IMR-90 (cell line): Measurements from ENCODE around the gene PDLIM5. TPM values are rescaled to one million over a fixed set of nuclear protein-coding genes. Genes with fewer than 3 reads are reported as not detected.
A peak's percentile ranks its signal among the peaks of the same experiment; 100 is the strongest.

Experiments used
- ATAC-seq: fragments of 200-7000 bp; cut with Tn5 transposase; 2 replicates; pipeline ENCODE4 v1.9.1; 2020; ENCODE audit warnings: low read depth, mild to moderate bottlenecking, moderate library complexity
- BruUV-seq: library from RNA; stranded (reverse); fragments of 400-500 nt; replicated peaks from 2 replicates; lab custom pipeline; 2021; lab: Mats Ljungman, UMichigan
- CTCF ChIA-PET: fragments of 300-600 bp; formaldehyde crosslinking; extraction: SDS; loops from one replicate; lab custom pipeline; 2021; ENCODE audit warnings: antibody characterized with exemption; lab: Yijun Ruan, JAX
- POLR2A ChIA-PET: fragments of 300-600 bp; sonication (Branson Sonifier 250); formaldehyde crosslinking; loops from one replicate; lab custom pipeline; 2022; ENCODE audit warnings: antibody characterized with exemption; ENCODE audit not compliant: unreplicated experiment; lab: Charles Lee
- DNase-seq: peaks from one replicate; pipeline ENCODE4 v3.0.0; 2013
- H2AFZ ChIP-seq: replicated peaks from 2 replicates; pipeline ENCODE3; 2013; ENCODE audit warnings: low read length, mild to moderate bottlenecking; ENCODE audit not compliant: poor library complexity
- H2AK5ac ChIP-seq: 2 replicates; pipeline ENCODE4 v1.6.1; 2013; ENCODE audit warnings: low read depth, low read length, inconsistent platforms
- H2AK9ac ChIP-seq: replicated peaks from 2 replicates; pipeline ENCODE3; 2013; ENCODE audit warnings: mild to moderate bottlenecking, low read depth, low read length, moderate library complexity; ENCODE audit not compliant: poor library complexity
- H2BK120ac ChIP-seq: 2 replicates; pipeline ENCODE4 v1.6.1; 2013; ENCODE audit warnings: low read depth, low read length, inconsistent platforms
- H2BK15ac ChIP-seq: 3 replicates; pipeline ENCODE4 v1.6.1; 2013; ENCODE audit warnings: low read depth, low read length, inconsistent platforms
- H2BK20ac ChIP-seq: 2 replicates; pipeline ENCODE4 v1.6.1; 2013; ENCODE audit warnings: low read depth, mild to moderate bottlenecking, inconsistent platforms, low read length, moderate library complexity
- H2BK5ac ChIP-seq: 2 replicates; pipeline ENCODE4 v1.6.1; 2013; ENCODE audit warnings: mild to moderate bottlenecking, low read depth, low read length, inconsistent platforms; ENCODE audit not compliant: poor library complexity, severe bottlenecking
- H3K14ac ChIP-seq: replicated peaks from 2 replicates; pipeline ENCODE4 v1.6.1; 2013; ENCODE audit warnings: low read depth, low read length, inconsistent platforms
- H3K18ac ChIP-seq: 2 replicates; pipeline ENCODE4 v1.6.1; 2013; ENCODE audit warnings: low read depth, low read length, control low read depth
- H3K23ac ChIP-seq: 2 replicates; pipeline ENCODE4 v1.6.1; 2013; ENCODE audit warnings: low read depth, low read length, inconsistent platforms
- H3K27ac ChIP-seq: 2 replicates; pipeline ENCODE4 v1.5.1; 2013; ENCODE audit warnings: mild to moderate bottlenecking, control low read depth, low read length; ENCODE audit not compliant: insufficient read depth
- H3K27me3 ChIP-seq: 2 replicates; pipeline ENCODE4 v1.6.1; 2013; ENCODE audit warnings: low read length; ENCODE audit not compliant: control insufficient read depth, insufficient read depth
- H3K36me3 ChIP-seq: 2 replicates; pipeline ENCODE4 v1.6.1; 2013; ENCODE audit warnings: low read length, mixed read lengths; ENCODE audit not compliant: control insufficient read depth, insufficient read depth
- H3K4ac ChIP-seq: 2 replicates; pipeline ENCODE4 v1.6.1; 2013; ENCODE audit warnings: low read depth, low read length, inconsistent platforms
- H3K4me1 ChIP-seq: 2 replicates; pipeline ENCODE4 v1.6.1; 2013; ENCODE audit warnings: low read length, mixed read lengths; ENCODE audit not compliant: control insufficient read depth, insufficient read depth
- H3K4me2 ChIP-seq: 2 replicates; pipeline ENCODE4 v1.6.1; 2013; ENCODE audit warnings: low read depth, mild to moderate bottlenecking, control low read depth, low read length, moderate library complexity
- H3K4me3 ChIP-seq: 2 replicates; pipeline ENCODE4 v1.5.1; 2013; ENCODE audit warnings: low read depth, mild to moderate bottlenecking, control low read depth, low read length, moderate library complexity; ENCODE audit not compliant: insufficient read depth
- H3K56ac ChIP-seq: 2 replicates; pipeline ENCODE4 v1.6.1; 2013; ENCODE audit warnings: low read length, inconsistent platforms; ENCODE audit not compliant: insufficient read depth; ENCODE audit errors: extremely low read depth
- H3K79me1 ChIP-seq, 2 experiments: 2 replicates each; pipeline ENCODE4 v1.6.1; 2013; ENCODE audit warnings: low read length in 2 of 2, inconsistent platforms in 1 of 2, low read depth in 1 of 2
- H3K9ac ChIP-seq: 2 replicates; pipeline ENCODE4 v1.6.1; 2013; ENCODE audit warnings: low read depth, low read length, control low read depth
- H3K9me1 ChIP-seq: 2 replicates; pipeline ENCODE4 v1.6.1; 2013; ENCODE audit warnings: low read length, inconsistent platforms; ENCODE audit not compliant: insufficient read depth
- H3K9me3 ChIP-seq: 2 replicates; pipeline ENCODE4 v1.6.1; 2013; ENCODE audit warnings: low read length; ENCODE audit not compliant: control insufficient read depth, insufficient read depth
- H4K20me1 ChIP-seq: 2 replicates; pipeline ENCODE4 v1.6.1; 2013; ENCODE audit warnings: low read length, inconsistent platforms; ENCODE audit not compliant: insufficient read depth
- H4K5ac ChIP-seq: 2 replicates; pipeline ENCODE4 v1.6.1; 2013; ENCODE audit warnings: mild to moderate bottlenecking, low read depth, low read length, control low read depth
- H4K8ac ChIP-seq, 2 experiments: 2 replicates each; pipeline ENCODE4 v1.6.1; 2013; ENCODE audit warnings: low read depth in 2 of 2, low read length in 2 of 2, control low read depth in 1 of 2, inconsistent platforms in 1 of 2
- H4K91ac ChIP-seq: 2 replicates; pipeline ENCODE4 v1.6.1; 2013; ENCODE audit warnings: low read depth, low read length, inconsistent platforms; ENCODE audit not compliant: insufficient read depth
- CEBPB ChIP-seq: IDR thresholded peaks from 2 replicates; pipeline ENCODE4 v1.6.1; 2012; ENCODE audit warnings: low read depth, low read length, improper control_type of control experiment
- POLR2A ChIP-seq: IDR thresholded peaks from 2 replicates; pipeline ENCODE4 v1.6.1; 2012; ENCODE audit warnings: mild to moderate bottlenecking, low read depth, low read length
- WGBS, 2 experiments: methylation state at CpG; one replicate each; pipeline versions ENCODE4 v1.1.5 to v1.1.7; 2013; ENCODE audit warnings: missing lambda C conversion rate in 2 of 2; ENCODE audit not compliant: insufficient read length in 1 of 2; ENCODE audit errors: extremely low coverage in 2 of 2; 5-methylcytosine and 5-hydroxymethylcytosine counted together
- dilution Hi-C: fragments of 300-500 bp; cut with HindIII; formaldehyde crosslinking; loops from one replicate; pipeline ENCODE4 v1.14.3; 2018; ENCODE audit warnings: low sequenced_read_pairs; ENCODE audit not compliant: unreplicated experiment
- in situ Hi-C: fragments of 300-500 bp; cut with MboI; formaldehyde crosslinking; loops from 3 replicates; pipeline ENCODE4 v1.14.3; 2019; ENCODE audit warnings: low sequenced_read_pairs, inconsistent platforms, mixed read lengths
- intact Hi-C: fragments of 100-400 bp; cut with micrococcal nuclease; formaldehyde crosslinking; loops from 2 replicates; pipeline ENCODE4 v1.10.0; 2022
- polyA plus RNA-seq, 3 experiments: library from polyadenylated mRNA; depleted of rRNA; stranded (reverse); fragments of >200 nt; gene quantifications; 2 replicates each; pipeline ENCODE4 v1.2.3, GENCODE V29; 2012; ENCODE audit warnings: low replicate concordance in 1 of 3
- total RNA-seq: library from RNA; depleted of rRNA; stranded (reverse); fragments of >200 nt; gene quantifications from 2 replicates; pipeline ENCODE4 v1.2.3, GENCODE V29; 2012

PDLIM5 gene
- total and polyA plus RNA-seq, 2 of the 4 experiments (the other 2 are of a cell fraction), result 96.5 to 188 TPM

DNA sequence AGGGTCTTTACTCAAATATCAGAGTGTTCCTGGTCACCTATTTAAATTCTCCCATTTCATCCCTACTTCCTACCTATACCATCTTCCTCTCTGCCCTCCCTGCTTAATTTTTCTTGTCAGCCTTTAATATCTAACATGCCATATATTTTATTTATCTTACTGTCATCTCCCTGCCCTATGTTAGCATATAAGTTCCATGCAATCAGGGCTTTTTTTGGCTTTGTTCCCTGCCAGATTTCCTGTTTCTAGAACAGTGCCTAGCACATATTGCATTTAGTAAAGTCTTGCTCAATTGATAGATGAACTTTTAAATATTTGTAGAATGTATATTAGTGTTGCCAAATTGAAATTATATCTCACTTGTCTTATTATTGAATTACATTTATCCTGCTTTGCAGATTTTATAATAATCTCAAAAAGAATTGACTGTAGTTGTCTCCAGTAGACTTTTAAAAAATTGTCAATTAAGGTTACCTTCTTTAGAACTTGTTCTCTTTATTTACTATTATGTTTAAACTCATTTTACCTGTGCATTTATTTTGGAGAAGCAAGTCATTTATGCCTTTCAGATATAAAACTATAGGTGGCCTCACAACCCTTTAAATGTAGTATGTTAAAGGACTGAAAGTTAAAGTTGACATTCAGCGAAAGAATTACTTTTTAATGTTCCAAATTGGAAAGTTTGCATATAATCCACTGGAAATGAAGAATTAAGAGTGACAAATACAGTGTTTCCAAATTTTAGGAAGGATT lies 197.8 kb downstream of the PDLIM5 start:
- no peak overlapping the region for H2AK9ac ChIP-seq
- H3K27me3 ChIP-seq, result no peaks in the 10 kb centered on the region
- H2BK120ac ChIP-seq, result no peak overlapping the region
- no peak overlapping the region for H3K18ac ChIP-seq
- H3K9me3 ChIP-seq, result no peaks in the 10 kb centered on the region
- BruUV-seq, result no TSS peak
- no peak overlapping the region for H2BK20ac ChIP-seq
- DNase-seq (peak; percentile 32), ATAC-seq (peak; percentile 27; the same call in 1 of the 2 replicates)
- no peak overlapping the region for H3K4ac ChIP-seq
- peak overlapping the region; percentile 33 for H2BK5ac ChIP-seq
- no peaks in the 10 kb centered on the region; the same call in 1 of the 2 replicates for H3K9me1 ChIP-seq
- H3K9ac ChIP-seq, result no peak overlapping the region
- H4K8ac ChIP-seq, result 0 out of 4 replicates have a peak overlapping the region, but pooled peaks of 1 of the 2 experiments have one; percentile 27
- no peak overlapping the region for H4K5ac ChIP-seq
- peak overlapping the region; percentile 77; the same call in 1 of the 2 replicates for H3K23ac ChIP-seq
- TF ChIP-seq POLR2A (no peak), CEBPB (0 out of 2 replicates have a peak, but pooled peaks have one; percentile 4)
- peaks cover 4% of the 10 kb centered on the region; the same call in 1 of the 2 replicates for H3K4me1 ChIP-seq
- peak overlapping the region; percentile 48 for H3K4me2 ChIP-seq
- dilution Hi-C loops, result loop anchor here (25.0 kb wide), 1 partner anchor 463 kb away; no protein-coding TSS in a partner anchor
- no peak overlapping the region for H3K56ac ChIP-seq
- H3K4me3 ChIP-seq, result no peak overlapping the region
- CTCF ChIA-PET, result no interaction called here
- no peak overlapping the region for H2BK15ac ChIP-seq
- no peak overlapping the region for H4K91ac ChIP-seq
- no peak overlapping the region for H2AFZ ChIP-seq
- intact Hi-C loops, result loop anchor here (10.0 kb wide), 1 partner anchor 225 kb away; no protein-coding TSS in a partner anchor
- H3K27ac ChIP-seq, result no peak overlapping the region
- peaks cover 9% of the 10 kb centered on the region for H3K36me3 ChIP-seq
- H2AK5ac ChIP-seq, result no peak overlapping the region
- in situ Hi-C loops, result no loop called here
- H3K14ac ChIP-seq, result no peak overlapping the region
- WGBS, 2 experiments, result no CpG with 5 or more reads among the region's 1 CpG
- POLR2A ChIA-PET, result no interaction called here
- H4K20me1 ChIP-seq, result no peaks in the 10 kb centered on the region
- peaks cover 10 to 30% of the 10 kb centered on the region in 2 experiments for H3K79me1 ChIP-seq
